Neural cell (in vitro differentiated cells): ENCODE measurements around the gene ZNF140. TPM values are rescaled to one million over a fixed set of nuclear protein-coding genes. Genes with fewer than 3 reads are reported as not detected.

Experiments used
- H2AFZ ChIP-seq: fragments of 200-600, 300-800 bp; sonication (generic), shearing (Covaris generic); 2 replicates; pipeline ENCODE4 v1.6.0; 2014; ENCODE audit warnings: low read depth, mild to moderate bottlenecking, antibody characterized with exemption, low read length, moderate library complexity
- H3F3A ChIP-seq: fragments of 200-600 bp; shearing (Covaris generic); 2 replicates; pipeline ENCODE4 v1.6.1; 2016; ENCODE audit warnings: mild to moderate bottlenecking, moderate library complexity, mixed read lengths, antibody characterized with exemption, low read length; ENCODE audit not compliant: insufficient read depth, poor library complexity, severe bottlenecking
- H3K27ac ChIP-seq: fragments of 200-600, 300-800 bp; sonication (generic), shearing (Covaris generic); 2 replicates; pipeline ENCODE4 v1.5.1; 2014; ENCODE audit warnings: mild to moderate bottlenecking, low read length, moderate library complexity
- H3K27me3 ChIP-seq: fragments of 300-800, 200-600 bp; sonication (generic), shearing (Covaris generic); 2 replicates; pipeline ENCODE4 v1.6.0; 2014; ENCODE audit warnings: mild to moderate bottlenecking, low read depth, low read length, moderate library complexity; ENCODE audit not compliant: insufficient read depth
- H3K36me3 ChIP-seq: fragments of 300-800, 200-600 bp; sonication (generic), shearing (Covaris generic); 2 replicates; pipeline ENCODE4 v1.5.1; 2014; ENCODE audit warnings: mild to moderate bottlenecking, antibody characterized with exemption, low read length, moderate library complexity; ENCODE audit not compliant: insufficient read depth
- H3K4me2 ChIP-seq: fragments of 300-800, 200-600 bp; sonication (generic), shearing (Covaris generic); 2 replicates; pipeline ENCODE4 v1.6.0; 2014; ENCODE audit warnings: mild to moderate bottlenecking, low read length
- H3K4me3 ChIP-seq: fragments of 300-800, 200-600 bp; sonication (generic), shearing (Covaris generic); 2 replicates; pipeline ENCODE4 v1.5.1; 2014; ENCODE audit warnings: mild to moderate bottlenecking, low read length, moderate library complexity
- H3K79me2 ChIP-seq: fragments of 200-600 bp; shearing (Covaris generic); replicated peaks from 2 replicates; pipeline ENCODE4 v1.6.0; 2014; ENCODE audit warnings: mild to moderate bottlenecking, low read length, moderate library complexity; ENCODE audit not compliant: insufficient read depth
- H3K9ac ChIP-seq: fragments of 300-800, 200-600 bp; sonication (generic), shearing (Covaris generic); 2 replicates; pipeline ENCODE4 v1.6.1; 2016; ENCODE audit warnings: mild to moderate bottlenecking, low read length, mixed read lengths
- H3K9me2 ChIP-seq: fragments of 200-600 bp; shearing (Covaris generic); 2 replicates; pipeline ENCODE4 v1.6.1; 2016; ENCODE audit warnings: mild to moderate bottlenecking, low read length, mixed read lengths; ENCODE audit not compliant: insufficient read depth
- H3K9me3 ChIP-seq: fragments of 200-600, 300-800 bp; sonication (generic), shearing (Covaris generic); 2 replicates; pipeline ENCODE4 v1.6.1; 2016; ENCODE audit warnings: mild to moderate bottlenecking, mixed run types, low read length, moderate library complexity, mixed read lengths
- H4K20me1 ChIP-seq: fragments of 200-600 bp; shearing (Covaris generic); 2 replicates; pipeline ENCODE4 v1.6.1; 2016; ENCODE audit warnings: mild to moderate bottlenecking, mixed run types; ENCODE audit not compliant: insufficient read depth
- EP300 ChIP-seq: fragments of 450-650 bp; conservative IDR thresholded peaks from 2 replicates; pipeline ENCODE4 v1.6.1; 2014; ENCODE audit warnings: antibody characterized with exemption, mild to moderate bottlenecking, moderate library complexity; ENCODE audit not compliant: poor library complexity, severe bottlenecking
- EZH2 ChIP-seq: fragments of 200-600, 300-800 bp; shearing (Covaris generic), sonication (generic); IDR thresholded peaks from 2 replicates; pipeline ENCODE4 v1.6.1; 2014; ENCODE audit warnings: antibody characterized with exemption, low read length, borderline replicate concordance, mild to moderate bottlenecking; ENCODE audit not compliant: insufficient read depth, poor library complexity, severe bottlenecking
- MXI1 ChIP-seq: fragments of 450-650 bp; conservative IDR thresholded peaks from 2 replicates; pipeline ENCODE4 v1.6.1; 2014; ENCODE audit warnings: antibody characterized with exemption, mild to moderate bottlenecking; ENCODE audit not compliant: poor library complexity, severe bottlenecking
- POLR2AphosphoS5 ChIP-seq: IDR thresholded peaks from 2 replicates; pipeline ENCODE4 v1.6.1; 2012
- RAD21 ChIP-seq: fragments of 450-650 bp; conservative IDR thresholded peaks from 2 replicates; pipeline ENCODE4 v1.6.1; 2014; ENCODE audit warnings: antibody characterized with exemption, mild to moderate bottlenecking, moderate library complexity
- SMC3 ChIP-seq: fragments of 450-650 bp; conservative IDR thresholded peaks from 2 replicates; pipeline ENCODE4 v1.6.1; 2014; ENCODE audit warnings: antibody characterized with exemption, mild to moderate bottlenecking, moderate library complexity; ENCODE audit not compliant: poor library complexity
- TAF1 ChIP-seq: IDR thresholded peaks from 2 replicates; pipeline ENCODE4 v1.6.1; 2012; ENCODE audit warnings: low read depth
- polyA plus RNA-seq: library from polyadenylated mRNA; depleted of rRNA; stranded (reverse); fragments of >200 nt; gene quantifications from 2 replicates; pipeline ENCODE4 v1.2.3, GENCODE V29; 2014
- TF ChIP-seq, protein P1 (sequence below): fragments of 450-650 bp; IDR thresholded peaks from 2 replicates; pipeline ENCODE4 v1.5.1; 2014; ENCODE audit warnings: antibody characterized with exemption, mild to moderate bottlenecking, moderate library complexity; ENCODE audit not compliant: poor library complexity, severe bottlenecking
- TF ChIP-seq, protein P2 (sequence below): IDR thresholded peaks from 2 replicates; pipeline ENCODE4 v1.6.1; 2012; ENCODE audit warnings: borderline replicate concordance

Gene ZNF140
- polyA plus RNA-seq, 1 donor from 2014 or later: 60.5 TPM

DNA sequence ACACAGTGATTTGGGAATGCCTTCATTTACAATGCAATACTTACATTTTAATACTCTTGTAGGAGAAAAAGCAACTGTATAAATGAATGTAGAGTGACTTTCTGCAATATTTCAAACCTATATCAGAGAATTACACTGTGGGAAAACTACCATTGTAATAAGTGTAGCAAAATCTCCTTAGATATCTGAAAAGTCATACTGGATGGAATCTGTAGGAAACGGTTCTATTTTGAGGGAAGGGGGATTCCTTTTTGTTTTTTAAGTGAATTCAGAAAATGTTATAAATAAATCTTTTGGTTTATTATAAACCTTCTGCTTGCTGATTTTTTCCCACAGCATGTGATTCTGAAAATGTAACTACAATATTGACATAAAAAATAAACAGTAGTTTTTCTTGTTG lies 26.4 kb downstream of the ZNF140 start:
- Histone ChIP-seq H3K4me3 (no peak overlapping the region), H3K9ac (no peak overlapping the region), H3F3A (no peaks in the 10 kb centered on the region), H2AFZ (no peak overlapping the region), H3K9me2 (no peaks in the 10 kb centered on the region), H3K4me2 (no peak overlapping the region), H3K9me3 (peaks cover 73% of the 10 kb centered on the region), H3K27ac (no peak overlapping the region), H4K20me1 (no peaks in the 10 kb centered on the region), H3K27me3 (no peaks in the 10 kb centered on the region), H3K36me3 (peaks cover 75% of the 10 kb centered on the region), H3K79me2 (peaks cover 9% of the 10 kb centered on the region)
- TF ChIP-seq POLR2AphosphoS5 (no peak), RAD21 (no peak), SMC3 (no peak), EP300 (no peak), MXI1 (no peak), TAF1 (no peak), EZH2 (no peak)
- TF ChIP-seq, protein P1, sequence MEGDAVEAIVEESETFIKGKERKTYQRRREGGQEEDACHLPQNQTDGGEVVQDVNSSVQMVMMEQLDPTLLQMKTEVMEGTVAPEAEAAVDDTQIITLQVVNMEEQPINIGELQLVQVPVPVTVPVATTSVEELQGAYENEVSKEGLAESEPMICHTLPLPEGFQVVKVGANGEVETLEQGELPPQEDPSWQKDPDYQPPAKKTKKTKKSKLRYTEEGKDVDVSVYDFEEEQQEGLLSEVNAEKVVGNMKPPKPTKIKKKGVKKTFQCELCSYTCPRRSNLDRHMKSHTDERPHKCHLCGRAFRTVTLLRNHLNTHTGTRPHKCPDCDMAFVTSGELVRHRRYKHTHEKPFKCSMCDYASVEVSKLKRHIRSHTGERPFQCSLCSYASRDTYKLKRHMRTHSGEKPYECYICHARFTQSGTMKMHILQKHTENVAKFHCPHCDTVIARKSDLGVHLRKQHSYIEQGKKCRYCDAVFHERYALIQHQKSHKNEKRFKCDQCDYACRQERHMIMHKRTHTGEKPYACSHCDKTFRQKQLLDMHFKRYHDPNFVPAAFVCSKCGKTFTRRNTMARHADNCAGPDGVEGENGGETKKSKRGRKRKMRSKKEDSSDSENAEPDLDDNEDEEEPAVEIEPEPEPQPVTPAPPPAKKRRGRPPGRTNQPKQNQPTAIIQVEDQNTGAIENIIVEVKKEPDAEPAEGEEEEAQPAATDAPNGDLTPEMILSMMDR: no peak
- TF ChIP-seq, protein P2, sequence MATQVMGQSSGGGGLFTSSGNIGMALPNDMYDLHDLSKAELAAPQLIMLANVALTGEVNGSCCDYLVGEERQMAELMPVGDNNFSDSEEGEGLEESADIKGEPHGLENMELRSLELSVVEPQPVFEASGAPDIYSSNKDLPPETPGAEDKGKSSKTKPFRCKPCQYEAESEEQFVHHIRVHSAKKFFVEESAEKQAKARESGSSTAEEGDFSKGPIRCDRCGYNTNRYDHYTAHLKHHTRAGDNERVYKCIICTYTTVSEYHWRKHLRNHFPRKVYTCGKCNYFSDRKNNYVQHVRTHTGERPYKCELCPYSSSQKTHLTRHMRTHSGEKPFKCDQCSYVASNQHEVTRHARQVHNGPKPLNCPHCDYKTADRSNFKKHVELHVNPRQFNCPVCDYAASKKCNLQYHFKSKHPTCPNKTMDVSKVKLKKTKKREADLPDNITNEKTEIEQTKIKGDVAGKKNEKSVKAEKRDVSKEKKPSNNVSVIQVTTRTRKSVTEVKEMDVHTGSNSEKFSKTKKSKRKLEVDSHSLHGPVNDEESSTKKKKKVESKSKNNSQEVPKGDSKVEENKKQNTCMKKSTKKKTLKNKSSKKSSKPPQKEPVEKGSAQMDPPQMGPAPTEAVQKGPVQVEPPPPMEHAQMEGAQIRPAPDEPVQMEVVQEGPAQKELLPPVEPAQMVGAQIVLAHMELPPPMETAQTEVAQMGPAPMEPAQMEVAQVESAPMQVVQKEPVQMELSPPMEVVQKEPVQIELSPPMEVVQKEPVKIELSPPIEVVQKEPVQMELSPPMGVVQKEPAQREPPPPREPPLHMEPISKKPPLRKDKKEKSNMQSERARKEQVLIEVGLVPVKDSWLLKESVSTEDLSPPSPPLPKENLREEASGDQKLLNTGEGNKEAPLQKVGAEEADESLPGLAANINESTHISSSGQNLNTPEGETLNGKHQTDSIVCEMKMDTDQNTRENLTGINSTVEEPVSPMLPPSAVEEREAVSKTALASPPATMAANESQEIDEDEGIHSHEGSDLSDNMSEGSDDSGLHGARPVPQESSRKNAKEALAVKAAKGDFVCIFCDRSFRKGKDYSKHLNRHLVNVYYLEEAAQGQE: no peak

DNA sequence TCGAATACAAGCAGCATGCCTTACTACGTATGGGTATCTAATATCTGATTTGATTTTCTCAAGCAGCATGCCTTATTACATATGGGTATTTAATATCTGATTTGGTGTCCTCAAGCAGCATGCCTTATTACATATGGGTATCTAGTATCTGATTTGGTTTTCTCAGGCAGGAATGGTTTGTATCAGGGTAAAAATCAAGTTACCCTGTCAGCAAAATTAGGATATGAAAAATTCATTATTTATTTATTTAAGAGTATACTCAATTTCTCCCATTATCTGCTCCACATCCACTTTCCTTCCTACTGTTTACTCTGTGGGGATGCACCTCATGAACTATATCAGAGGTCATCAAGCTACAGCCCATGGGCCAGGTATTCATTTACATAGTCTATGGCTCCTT lies 27.4 kb downstream of the ZNF140 start:
- Histone ChIP-seq H3K9ac (no peak overlapping the region), H3K36me3 (peaks cover 66% of the 10 kb centered on the region), H3K4me2 (no peak overlapping the region), H3K27ac (no peak overlapping the region), H3K9me2 (no peaks in the 10 kb centered on the region), H3K4me3 (no peak overlapping the region), H3F3A (no peaks in the 10 kb centered on the region), H2AFZ (no peak overlapping the region), H4K20me1 (no peaks in the 10 kb centered on the region), H3K9me3 (peaks cover 68% of the 10 kb centered on the region), H3K27me3 (no peaks in the 10 kb centered on the region), H3K79me2 (peaks cover 10% of the 10 kb centered on the region)
- TF ChIP-seq, protein P2: no peak
- TF ChIP-seq SMC3 (no peak), EP300 (no peak), POLR2AphosphoS5 (no peak), MXI1 (no peak), TAF1 (no peak), RAD21 (no peak), EZH2 (no peak)
- TF ChIP-seq, protein P1: no peak
